HCT116 (cell line): Measurements from ENCODE around the gene AKR1A1. TPM values are rescaled to one million over a fixed set of nuclear protein-coding genes. Genes with fewer than 3 reads are reported as not detected.

Experiments
- ATAC-seq: fragments of 200-7000 bp; cut with Tn5 transposase; 2 replicates; pipeline ENCODE4 v1.9.1; 2020; ENCODE audit warnings: mild to moderate bottlenecking, moderate library complexity
- BruUV-seq: library from RNA; stranded (reverse); fragments of 400-500 nt; replicated peaks from 2 replicates; lab custom pipeline; 2021; lab: Mats Ljungman, UMichigan
- CTCF ChIA-PET: fragments of 300-600 bp; sonication (Branson Sonifier 250); formaldehyde crosslinking; loops from one replicate; lab custom pipeline; 2021; ENCODE audit warnings: antibody characterized with exemption; lab: Charles Lee
- POLR2A ChIA-PET: fragments of 300-600, 350-600 bp; sonication (Branson Sonifier 250); formaldehyde crosslinking; loops from one replicate; lab custom pipeline; 2021; ENCODE audit warnings: antibody characterized with exemption; lab: Charles Lee
- RAD21 ChIA-PET, 2 experiments: fragments of 300-600 bp; sonication (Branson Sonifier 250); formaldehyde crosslinking; loops; one replicate each; lab custom pipeline; 2023; ENCODE audit warnings: low total read pairs in 2 of 2; ENCODE audit not compliant: uncharacterized antibody in 2 of 2, unreplicated experiment in 2 of 2, low non-redundant PET in 1 of 2; lab: Charles Lee
- DNase-seq: peaks from one replicate; pipeline ENCODE4 v3.0.0-alpha.2; 2010; ENCODE audit warnings: low read depth, low spot score
- H2AFZ ChIP-seq: fragments of 200-600 bp; shearing (Covaris generic), sonication (generic); 2 replicates; pipeline ENCODE4 v1.6.1; 2017; ENCODE audit warnings: low read depth, mixed run types, mixed read lengths, antibody characterized with exemption, low read length; ENCODE audit not compliant: poor library complexity, severe bottlenecking
- H3K27ac ChIP-seq: 2 replicates; pipeline ENCODE4 v1.5.1; 2012; ENCODE audit warnings: low read depth, low read length
- H3K27me3 ChIP-seq: fragments of 200-600 bp; sonication (generic); 2 replicates; pipeline ENCODE4 v1.6.1; 2016; ENCODE audit warnings: mixed run types, low read length, mixed read lengths; ENCODE audit not compliant: insufficient read depth
- H3K36me3 ChIP-seq, 2 experiments: fragments of 200-500 bp in 1 of 2; fragments of 200-600 bp in 1 of 2; sonication (Bioruptor generic) in 1 of 2; sonication (generic) in 1 of 2; 2 replicates each; pipeline versions ENCODE4 v1.5.1 to v1.6.1; 2014 to 2016; ENCODE audit warnings: low read length in 2 of 2, inconsistent platforms in 1 of 2, mixed read lengths in 1 of 2, mixed run types in 1 of 2; ENCODE audit not compliant: insufficient read depth in 2 of 2, control insufficient read depth in 1 of 2
- H3K4me1 ChIP-seq, 2 experiments: fragments of 200-600 bp in 1 of 2; sonication (generic) in 1 of 2; 2 replicates each; pipeline versions ENCODE4 v1.5.1 to v1.6.1; 2012 to 2017; ENCODE audit warnings: low read length in 2 of 2, inconsistent platforms in 1 of 2, mild to moderate bottlenecking in 1 of 2, mixed read lengths in 1 of 2, mixed run types in 1 of 2, moderate library complexity in 1 of 2; ENCODE audit not compliant: insufficient read depth in 2 of 2, control insufficient read depth in 1 of 2
- H3K4me2 ChIP-seq: fragments of 200-600 bp; sonication (generic); 2 replicates; pipeline ENCODE4 v1.6.1; 2017; ENCODE audit warnings: mixed run types, low read length, mixed read lengths
- H3K4me3 ChIP-seq, 2 experiments: fragments of 200-600 bp in 1 of 2; sonication (generic) in 1 of 2; replicated peaks in 1 of 2; 2 replicates each; pipeline ENCODE4 v1.5.1; 2011 to 2016; ENCODE audit warnings: low read length in 2 of 2, control low read depth in 1 of 2, low read depth in 1 of 2, mild to moderate bottlenecking in 1 of 2, mixed read lengths in 1 of 2, mixed run types in 1 of 2
- H3K79me2 ChIP-seq: fragments of 200-600 bp; sonication (generic); 2 replicates; pipeline ENCODE4 v1.6.1; 2017; ENCODE audit warnings: mild to moderate bottlenecking, mixed run types, low read length, moderate library complexity, mixed read lengths; ENCODE audit not compliant: insufficient read depth
- H3K9ac ChIP-seq: fragments of 200-600 bp; sonication (generic); 2 replicates; pipeline ENCODE4 v1.6.1; 2016; ENCODE audit warnings: low read length, mixed read lengths
- H3K9me2 ChIP-seq: fragments of 200-600 bp; sonication (generic), shearing (Covaris generic); 2 replicates; pipeline ENCODE4 v1.6.1; 2017; ENCODE audit warnings: mixed run types, mild to moderate bottlenecking, moderate library complexity; ENCODE audit not compliant: insufficient read depth
- H3K9me3 ChIP-seq, 2 experiments: fragments of 200-500 bp in 1 of 2; fragments of 200-600 bp in 1 of 2; sonication (Bioruptor generic) in 1 of 2; sonication (generic) in 1 of 2; 2 replicates each; pipeline ENCODE4 v1.6.1; 2014 to 2017; ENCODE audit warnings: low read length in 2 of 2, mixed read lengths in 2 of 2, inconsistent platforms in 1 of 2, low read depth in 1 of 2, mild to moderate bottlenecking in 1 of 2, mixed run types in 1 of 2, moderate library complexity in 1 of 2; ENCODE audit not compliant: control insufficient read depth in 1 of 2, insufficient read depth in 1 of 2
- H4K20me1 ChIP-seq: fragments of 200-600 bp; sonication (generic), shearing (Covaris generic); 2 replicates; pipeline ENCODE4 v1.6.1; 2017; ENCODE audit warnings: mixed run types, mild to moderate bottlenecking, moderate library complexity; ENCODE audit not compliant: insufficient read depth
- FOSL1 ChIP-seq: IDR thresholded peaks from 2 replicates; pipeline ENCODE4 v1.6.1; 2012; ENCODE audit warnings: low read depth
- POLR2AphosphoS5 ChIP-seq: IDR thresholded peaks from 2 replicates; pipeline ENCODE4 v1.6.1; 2011; ENCODE audit warnings: mild to moderate bottlenecking, low read depth, low read length, moderate library complexity
- ZBTB33 ChIP-seq: IDR thresholded peaks from 2 replicates; pipeline ENCODE4 v1.6.1; 2011; ENCODE audit warnings: mild to moderate bottlenecking, low read length, moderate library complexity; ENCODE audit not compliant: insufficient replicate concordance; ENCODE audit errors: extremely low read depth
- ZFX ChIP-seq: fragments of 450-650 bp; IDR thresholded peaks from 2 replicates; pipeline ENCODE4 v1.6.1; 2017
- intact Hi-C: fragments of 100-400 bp; cut with micrococcal nuclease; formaldehyde crosslinking; loops from 2 replicates; pipeline ENCODE4 v1.10.0; 2022
- total RNA-seq: library from RNA; stranded (reverse); gene quantifications from one replicate; pipeline ENCODE4 v1.2.1, GENCODE V29; 2021; ENCODE audit not compliant: unreplicated experiment

Gene AKR1A1
- total RNA-seq, 1 experiment from 2014 or later: 199 TPM

- CTCF ChIA-PET: no interaction called here
- Histone ChIP-seq H3K79me2 (peaks cover 89% of the 10 kb centered on the region), H3K4me3 (no peak overlapping the region), H3K4me2 (no peak overlapping the region), H3K27ac (no peak overlapping the region), H3K9me3 (no peaks in the 10 kb centered on the region), H3K9ac (no peak overlapping the region), H4K20me1 (peaks cover 18% of the 10 kb centered on the region; the same call in 1 of the 2 replicates), H2AFZ (no peak overlapping the region), H3K9me2 (no peaks in the 10 kb centered on the region), H3K4me1 (no peaks in the 10 kb centered on the region), H3K27me3 (no peaks in the 10 kb centered on the region), H3K36me3 (peaks cover 36 to 56% of the 10 kb centered on the region in 2 experiments)
- POLR2A ChIA-PET: interaction anchor here (1.1 kb wide), 1 partner anchor 24 kb away, joined by 3 read pairs; no protein-coding TSS in a partner anchor
- DNase-seq: no peak
- RAD21 ChIA-PET: no interaction called here
- BruUV-seq: TSS peak; percentile 31
- intact Hi-C loops: no loop called here
- ATAC-seq: no peak
- TF ChIP-seq ZBTB33 (no peak), POLR2AphosphoS5 (no peak), ZFX (no peak), FOSL1 (no peak)
These were observed 56.9 kb downstream of the AKR1A1 start for GRCh38 chr1:45607404-45608074.
